Retinal pigment epithelial cell (primary cell): ENCODE results near the gene SLC17A9.

Experiments used
- DNase-seq: peaks from one replicate; pipeline ENCODE4 v3.0.0-alpha.2; 2010; ENCODE audit warnings: low read depth
- H3K4me3 ChIP-seq: 2 replicates; pipeline ENCODE4 v1.5.1; 2011; ENCODE audit warnings: mild to moderate bottlenecking, low read length, control low read depth, moderate library complexity
- TF ChIP-seq, protein P1 (sequence below): conservative IDR thresholded peaks from 2 replicates; pipeline ENCODE4 v1.5.1; 2011; ENCODE audit warnings: low read depth, low read length, control low read depth, inconsistent platforms

The SLC17A9 gene

DNA sequence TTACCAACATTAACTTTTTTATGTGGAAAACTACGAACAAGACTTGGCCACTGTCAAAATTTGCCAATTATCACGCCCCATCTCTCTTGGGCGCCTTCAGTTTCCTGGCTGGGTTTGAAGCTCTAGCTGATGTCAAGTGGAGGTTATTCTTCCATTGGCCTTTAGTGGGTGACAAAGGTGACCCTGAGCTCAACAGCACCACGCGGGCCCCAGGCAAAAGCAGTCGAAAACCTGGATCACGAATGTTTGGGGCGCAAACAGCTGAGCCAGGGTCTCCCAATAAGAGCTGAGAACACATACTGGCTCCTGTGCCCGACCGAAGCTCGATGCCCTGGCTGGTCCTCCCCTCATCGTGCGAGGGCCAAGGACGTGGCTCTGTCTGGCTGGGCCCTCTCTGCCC, 26.8 kb downstream of the SLC17A9 start:
- no peak for DNase-seq
- TF ChIP-seq, protein P1, sequence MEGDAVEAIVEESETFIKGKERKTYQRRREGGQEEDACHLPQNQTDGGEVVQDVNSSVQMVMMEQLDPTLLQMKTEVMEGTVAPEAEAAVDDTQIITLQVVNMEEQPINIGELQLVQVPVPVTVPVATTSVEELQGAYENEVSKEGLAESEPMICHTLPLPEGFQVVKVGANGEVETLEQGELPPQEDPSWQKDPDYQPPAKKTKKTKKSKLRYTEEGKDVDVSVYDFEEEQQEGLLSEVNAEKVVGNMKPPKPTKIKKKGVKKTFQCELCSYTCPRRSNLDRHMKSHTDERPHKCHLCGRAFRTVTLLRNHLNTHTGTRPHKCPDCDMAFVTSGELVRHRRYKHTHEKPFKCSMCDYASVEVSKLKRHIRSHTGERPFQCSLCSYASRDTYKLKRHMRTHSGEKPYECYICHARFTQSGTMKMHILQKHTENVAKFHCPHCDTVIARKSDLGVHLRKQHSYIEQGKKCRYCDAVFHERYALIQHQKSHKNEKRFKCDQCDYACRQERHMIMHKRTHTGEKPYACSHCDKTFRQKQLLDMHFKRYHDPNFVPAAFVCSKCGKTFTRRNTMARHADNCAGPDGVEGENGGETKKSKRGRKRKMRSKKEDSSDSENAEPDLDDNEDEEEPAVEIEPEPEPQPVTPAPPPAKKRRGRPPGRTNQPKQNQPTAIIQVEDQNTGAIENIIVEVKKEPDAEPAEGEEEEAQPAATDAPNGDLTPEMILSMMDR, result no peak
- H3K4me3 ChIP-seq, result no peak overlapping the region

DNA sequence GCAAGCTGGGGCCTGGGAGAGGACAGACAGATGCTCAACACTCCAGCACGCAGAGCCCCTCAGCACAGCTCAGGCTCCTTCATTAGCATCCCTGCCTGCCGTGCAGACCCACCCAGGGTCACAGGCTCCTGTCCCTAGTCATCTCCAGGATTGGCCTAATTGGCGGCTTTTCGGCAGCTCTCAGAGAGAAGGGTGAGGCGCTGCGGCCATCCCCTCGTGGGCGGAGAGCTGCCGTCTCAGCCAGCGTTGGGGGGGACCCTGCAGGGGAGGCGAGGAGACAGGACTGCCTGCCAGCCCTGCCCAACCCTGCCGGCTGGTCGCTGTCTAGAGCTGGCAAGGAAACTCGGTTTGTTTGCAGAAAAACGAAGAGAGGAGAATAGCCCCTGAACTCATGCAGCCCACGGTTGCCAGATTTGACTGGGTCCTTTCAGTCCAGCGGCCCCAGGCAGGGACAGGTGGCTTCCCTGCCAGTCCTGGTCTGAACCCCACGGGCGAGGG, 27.4 kb downstream of the SLC17A9 start:
- TF ChIP-seq, protein P1, result no peak
- H3K4me3 ChIP-seq, result no peak overlapping the region
- no peak for DNase-seq

DNA sequence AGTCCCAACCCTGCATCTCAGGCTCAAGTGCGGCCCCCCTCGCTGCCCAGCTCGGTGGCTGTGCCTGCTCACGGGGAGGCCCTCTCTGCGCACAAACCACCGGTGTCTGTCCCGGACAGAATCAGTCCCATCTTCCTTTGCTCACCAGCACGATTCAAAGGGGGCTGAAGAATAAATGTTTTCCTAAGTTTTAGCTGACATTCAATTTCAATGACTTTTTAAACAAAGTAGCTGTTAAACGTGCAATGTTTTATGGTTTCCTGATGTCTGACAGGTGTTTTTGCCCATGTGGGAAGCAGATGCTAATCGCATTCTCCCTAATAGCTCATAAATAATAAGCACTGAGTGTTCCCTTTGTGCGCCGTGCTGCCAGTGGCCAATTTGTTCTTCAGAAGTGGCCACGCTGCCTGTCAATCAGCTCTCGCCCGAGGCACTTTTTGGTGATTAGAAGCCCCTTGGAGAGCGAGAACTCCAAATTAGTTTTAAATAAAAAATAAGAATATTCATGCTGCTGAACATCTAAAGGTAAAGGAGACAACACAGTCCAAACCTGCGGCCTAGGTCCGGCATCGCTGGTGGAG, 28.0 kb downstream of the SLC17A9 start:
- H3K4me3 ChIP-seq, result no peak overlapping the region
- DNase-seq, result no peak
- TF ChIP-seq, protein P1, result no peak

DNA sequence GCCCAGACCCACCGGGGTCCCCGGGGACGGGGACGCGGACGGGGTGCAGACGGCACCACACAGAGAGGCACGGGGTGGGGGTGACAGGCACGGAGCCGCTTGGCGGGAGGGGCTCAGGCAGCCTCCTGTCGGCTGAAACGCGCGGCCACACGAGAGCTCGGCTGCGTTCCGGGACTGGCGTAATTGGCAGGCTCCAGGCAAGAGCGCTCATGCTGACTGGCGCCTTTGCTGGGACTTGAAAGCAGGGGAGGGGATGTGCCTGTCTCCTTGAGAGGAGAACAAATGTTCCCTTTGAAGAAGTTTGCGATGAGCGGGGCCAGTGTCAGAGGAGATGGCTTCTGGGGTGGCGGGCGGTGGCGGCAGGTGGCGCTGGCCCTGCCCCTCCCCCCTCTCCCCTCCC, 28.5 kb downstream of the SLC17A9 start:
- TF ChIP-seq, protein P1, result no peak

DNA sequence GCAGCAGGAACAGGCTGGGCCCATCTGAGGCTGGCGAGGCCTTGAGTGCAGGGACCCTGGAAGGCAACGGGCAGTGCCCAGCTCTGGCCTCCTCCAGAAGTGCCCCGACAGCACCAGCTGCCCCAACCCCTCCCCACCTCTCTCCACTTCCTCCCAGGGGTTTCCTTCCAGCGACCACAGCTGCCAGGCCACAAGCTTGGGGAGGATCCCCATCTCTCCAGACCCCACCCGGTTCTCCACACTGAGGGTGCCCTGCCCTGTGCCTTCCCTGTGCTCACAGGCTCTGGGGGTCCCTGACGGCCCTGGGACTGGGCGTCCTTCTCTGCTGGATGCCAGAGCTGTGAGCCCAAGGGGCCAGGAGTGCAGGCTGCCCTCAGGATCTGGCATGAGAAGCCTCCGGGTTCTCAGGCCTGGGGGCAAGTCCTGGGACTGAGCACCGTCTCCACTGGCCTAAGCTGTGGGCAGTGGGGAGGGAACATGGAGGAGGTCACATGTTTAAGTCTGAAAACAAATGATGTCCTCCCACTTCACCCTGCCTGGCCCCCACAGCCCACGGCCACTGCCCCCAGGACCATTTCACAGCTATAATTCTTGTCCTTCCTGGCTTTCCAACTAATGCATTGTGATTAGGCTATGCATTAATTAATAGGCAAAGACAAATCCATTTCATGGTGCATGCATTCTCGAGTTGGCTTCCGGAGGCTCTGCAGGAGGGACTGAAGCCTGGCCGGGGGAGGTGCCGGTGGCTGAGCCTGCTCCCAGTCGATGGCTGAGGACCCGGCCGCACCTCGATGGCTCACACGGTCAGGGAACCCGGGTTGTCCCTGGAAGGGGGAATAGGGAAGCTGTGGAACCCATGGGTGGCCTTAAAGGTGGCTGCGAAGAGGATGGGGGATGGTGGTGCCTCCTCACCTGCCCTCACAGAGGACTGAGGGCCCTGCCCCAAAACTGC, 29.9 kb downstream of the SLC17A9 start:
- H3K4me3 ChIP-seq, result no peak overlapping the region
- no peak for DNase-seq
- TF ChIP-seq, protein P1, result no peak

More for the DNA sequence above, 28.5 kb downstream of the SLC17A9 start:
- no peak overlapping the region for H3K4me3 ChIP-seq
- DNase-seq, result no peak

DNA sequence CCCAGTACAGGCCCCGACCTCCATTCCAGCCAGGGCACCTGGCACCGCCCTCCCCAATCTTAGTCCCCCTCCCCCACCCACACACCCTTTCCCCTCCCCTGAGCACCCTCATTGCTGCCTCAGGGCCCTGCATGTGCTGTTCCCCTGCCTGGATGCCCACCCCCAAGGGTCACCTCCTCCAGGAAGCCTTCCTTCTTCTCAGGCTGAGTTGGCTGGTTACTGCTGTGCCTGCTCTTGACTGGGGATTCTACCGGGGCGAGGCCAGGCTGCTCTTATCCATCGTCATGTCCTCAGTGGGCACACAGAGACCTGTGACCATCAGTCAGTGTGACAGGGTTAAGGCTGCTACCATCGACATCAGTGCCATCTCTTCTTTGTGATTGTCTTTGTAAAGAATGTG, 30.7 kb downstream of the SLC17A9 start:
- DNase-seq, result no peak
- TF ChIP-seq, protein P1, result no peak

More for the DNA sequence above, 30.7 kb downstream of the SLC17A9 start:
- H3K4me3 ChIP-seq, result no peak overlapping the region
